Left ventricle myocardium inferior (tissue), 1 donor: ENCODE measurements around the gene PDE9A. TPM values are rescaled to one million over a fixed set of nuclear protein-coding genes. Genes with fewer than 3 reads are reported as not detected.

Experiments used
- DNase-seq: peaks from one replicate; pipeline ENCODE4 v3.0.0-alpha.2; 2020
- H3K27ac ChIP-seq: fragments of 200-600 bp; replicated peaks from 2 replicates; pipeline ENCODE4 v1.8.0; 2021
- H3K27me3 ChIP-seq: fragments of 200-600 bp; 2 replicates; pipeline ENCODE4 v1.8.0; 2021; ENCODE audit warnings: low read depth
- H3K36me3 ChIP-seq: fragments of 200-600 bp; 2 replicates; pipeline ENCODE4 v1.8.0; 2021
- H3K4me1 ChIP-seq: fragments of 200-600 bp; 2 replicates; pipeline ENCODE4 v1.8.0; 2021
- H3K4me3 ChIP-seq: fragments of 200-600 bp; 2 replicates; pipeline ENCODE4 v1.8.0; 2021; ENCODE audit warnings: mild to moderate bottlenecking, moderate library complexity
- H3K9me3 ChIP-seq: fragments of 200-600 bp; replicated peaks from 2 replicates; pipeline ENCODE4 v1.8.0; 2021
- CTCF ChIP-seq: fragments of 200-600 bp; IDR thresholded peaks from 2 replicates; pipeline ENCODE4 v1.8.0; 2021; ENCODE audit warnings: antibody characterized with exemption, mild to moderate bottlenecking, borderline replicate concordance
- intact Hi-C: fragments of 100-400 bp; cut with micrococcal nuclease; formaldehyde crosslinking; loops from one replicate; pipeline ENCODE4 v1.11.0; 2022
- total RNA-seq: library from RNA; stranded (reverse); fragmentation: NEBNext Ultra II Directional; extraction: Animal tissue kit (Norgen Biotek cat#: 25700); gene quantifications from one replicate; pipeline ENCODE4 v1.2.1, GENCODE V29; 2021
- donor health status: DM: no; HTN: yes; CAD: no; lungs with severe emphysema.

PDE9A gene
- total RNA-seq, 1 donor from 2014 or later = 3.2 TPM

DNA sequence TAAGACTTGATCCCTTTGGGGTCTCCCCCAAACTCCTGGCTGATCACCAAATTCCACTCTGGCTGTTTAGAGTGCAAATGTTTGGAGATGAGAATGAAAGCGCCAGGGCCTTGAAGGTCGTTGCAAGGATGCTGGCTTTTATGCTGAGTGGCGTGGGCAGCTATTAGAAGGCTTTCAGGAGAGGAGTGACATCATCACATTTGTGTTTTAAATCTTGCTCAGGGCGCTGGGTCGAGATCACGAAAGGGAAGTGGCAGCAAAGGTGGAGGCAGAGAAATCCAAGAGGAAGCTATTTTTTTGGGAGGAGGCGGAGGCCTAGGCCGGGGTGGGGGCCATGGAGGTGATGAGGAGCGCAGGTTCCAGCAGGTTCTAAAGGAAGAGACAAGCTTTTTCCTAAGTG lies 49.3 kb downstream of the PDE9A start:
- H3K27ac ChIP-seq = no peak overlapping the region
- H3K27me3 ChIP-seq = peaks cover 31% of the 10 kb centered on the region

GRCh38 chr21:42703136-42703908 lies 49.9 kb downstream of the PDE9A start:
- intact Hi-C loops = no loop called here
- Histone ChIP-seq H3K9me3 (peaks cover 15% of the 10 kb centered on the region), H3K27me3 (peaks cover 36% of the 10 kb centered on the region), H3K36me3 (peaks cover 18% of the 10 kb centered on the region), H3K27ac (no peak overlapping the region), H3K4me1 (no peaks in the 10 kb centered on the region), H3K4me3 (no peak overlapping the region)
- no peak for TF ChIP-seq CTCF
- DNase-seq = no peak

More for the DNA sequence above, 49.3 kb downstream of the PDE9A start:
- DNase-seq = no peak
- Histone ChIP-seq H3K4me1 (no peaks in the 10 kb centered on the region), H3K9me3 (peaks cover 15% of the 10 kb centered on the region), H3K4me3 (no peak overlapping the region), H3K36me3 (peaks cover 18% of the 10 kb centered on the region)
- no peak for TF ChIP-seq CTCF
- intact Hi-C loops = no loop called here

- TF ChIP-seq CTCF = no peak
- H3K27me3 ChIP-seq = peaks cover 42% of the 10 kb centered on the region
- H3K9me3 ChIP-seq = peaks cover 15% of the 10 kb centered on the region
- DNase-seq = no peak
- no peak overlapping the region for H3K27ac ChIP-seq
- intact Hi-C loops = no loop called here
- H3K36me3 ChIP-seq = peaks cover 18% of the 10 kb centered on the region
- no peaks in the 10 kb centered on the region for H3K4me1 ChIP-seq
- no peak overlapping the region for H3K4me3 ChIP-seq
Measured at GRCh38 chr21:42703965-42704364, 50.5 kb downstream of the PDE9A start.

DNA sequence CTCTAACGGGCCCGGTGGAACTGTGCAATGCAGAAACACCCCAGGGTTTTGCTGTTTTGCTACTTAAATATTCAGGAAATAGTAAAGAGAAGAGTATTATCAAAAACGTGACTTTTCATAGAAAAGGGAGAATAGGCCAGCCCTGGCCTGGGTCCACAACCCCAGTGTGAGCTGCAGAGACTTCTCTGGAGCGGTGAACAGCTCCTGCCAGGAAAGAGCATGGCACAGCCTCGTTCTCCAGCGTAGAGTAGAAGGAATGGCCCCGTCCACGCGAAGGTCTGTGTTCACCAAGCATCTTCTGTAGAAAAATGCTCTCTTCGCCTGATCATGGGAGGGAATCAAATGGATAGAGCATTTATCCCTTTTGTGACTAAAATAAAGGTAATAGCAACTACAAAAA lies 51.4 kb downstream of the PDE9A start:
- no peaks in the 10 kb centered on the region for H3K4me1 ChIP-seq
- peaks cover 15% of the 10 kb centered on the region for H3K9me3 ChIP-seq
- H3K36me3 ChIP-seq = peaks cover 18% of the 10 kb centered on the region
- no peak overlapping the region for H3K27ac ChIP-seq
- TF ChIP-seq CTCF = no peak
- peaks cover 45% of the 10 kb centered on the region for H3K27me3 ChIP-seq
- intact Hi-C loops = no loop called here
- DNase-seq = no peak
- H3K4me3 ChIP-seq = no peak overlapping the region

DNA sequence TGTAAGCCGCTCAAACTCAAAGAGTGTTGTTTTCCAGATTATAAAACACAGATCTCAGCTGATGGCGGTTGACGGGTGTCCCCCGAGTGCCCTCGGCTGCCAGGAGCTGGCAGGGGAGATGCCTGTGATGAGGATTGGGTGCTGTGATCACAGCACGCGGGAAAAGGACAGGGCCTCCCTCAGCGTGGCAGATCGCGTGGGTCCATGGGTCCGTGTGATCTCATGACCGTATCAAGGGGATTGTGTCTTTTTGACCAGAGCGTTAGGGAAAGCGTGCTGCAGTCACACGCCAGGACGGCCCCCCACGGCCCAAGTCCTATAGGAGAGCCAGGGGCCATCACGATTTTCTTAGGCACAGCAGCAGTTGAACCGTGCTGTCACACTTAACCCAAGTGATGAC lies 51.9 kb downstream of the PDE9A start:
- Histone ChIP-seq H3K4me3 (no peak overlapping the region), H3K36me3 (peaks cover 18% of the 10 kb centered on the region), H3K27me3 (peaks cover 45% of the 10 kb centered on the region), H3K27ac (no peak overlapping the region), H3K4me1 (no peaks in the 10 kb centered on the region), H3K9me3 (peaks cover 15% of the 10 kb centered on the region)
- no peak for DNase-seq
- intact Hi-C loops = no loop called here
- no peak for TF ChIP-seq CTCF
